ENCODE measurements around the gene XAF1.

The XAF1 gene

DNA sequence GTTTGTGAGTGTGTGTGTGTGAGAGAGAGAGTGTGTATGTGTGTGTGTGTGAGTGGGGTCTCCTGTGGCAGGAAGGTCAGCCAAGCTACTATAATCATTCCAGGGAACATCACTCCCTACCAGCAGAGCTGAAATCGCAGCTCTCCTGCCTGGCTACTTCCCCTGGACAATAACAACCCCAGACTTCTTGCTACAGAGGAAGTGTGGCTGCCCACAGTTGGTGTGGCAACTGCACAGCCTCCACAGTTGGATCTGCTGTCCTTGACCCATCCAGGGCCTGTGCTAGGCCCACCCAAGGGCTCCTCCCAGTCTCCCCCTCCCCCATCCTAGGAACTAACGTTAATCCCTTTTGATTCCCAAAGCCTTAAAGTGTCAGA is 44.2 kb upstream of the XAF1 start:
- TF ChIP-seq, protein P1, sequence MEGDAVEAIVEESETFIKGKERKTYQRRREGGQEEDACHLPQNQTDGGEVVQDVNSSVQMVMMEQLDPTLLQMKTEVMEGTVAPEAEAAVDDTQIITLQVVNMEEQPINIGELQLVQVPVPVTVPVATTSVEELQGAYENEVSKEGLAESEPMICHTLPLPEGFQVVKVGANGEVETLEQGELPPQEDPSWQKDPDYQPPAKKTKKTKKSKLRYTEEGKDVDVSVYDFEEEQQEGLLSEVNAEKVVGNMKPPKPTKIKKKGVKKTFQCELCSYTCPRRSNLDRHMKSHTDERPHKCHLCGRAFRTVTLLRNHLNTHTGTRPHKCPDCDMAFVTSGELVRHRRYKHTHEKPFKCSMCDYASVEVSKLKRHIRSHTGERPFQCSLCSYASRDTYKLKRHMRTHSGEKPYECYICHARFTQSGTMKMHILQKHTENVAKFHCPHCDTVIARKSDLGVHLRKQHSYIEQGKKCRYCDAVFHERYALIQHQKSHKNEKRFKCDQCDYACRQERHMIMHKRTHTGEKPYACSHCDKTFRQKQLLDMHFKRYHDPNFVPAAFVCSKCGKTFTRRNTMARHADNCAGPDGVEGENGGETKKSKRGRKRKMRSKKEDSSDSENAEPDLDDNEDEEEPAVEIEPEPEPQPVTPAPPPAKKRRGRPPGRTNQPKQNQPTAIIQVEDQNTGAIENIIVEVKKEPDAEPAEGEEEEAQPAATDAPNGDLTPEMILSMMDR (IDR thresholded peaks at IDR 0.05; ENCODE audit: low read length), result no peak
- TF ChIP-seq EZH2 (IDR thresholded peaks at IDR 0.05; ENCODE audit: borderline replicate concordance, low read length), result no peak
- H3K9me3 ChIP-seq (ENCODE audit: low read length), result no peaks in the 10 kb centered on the region
- H4K20me1 ChIP-seq (ENCODE audit: insufficient read depth, low read length), result no peaks in the 10 kb centered on the region
- no peaks in the 10 kb centered on the region for H3K4me1 ChIP-seq (ENCODE audit: insufficient read depth, low read length, severe bottlenecking)
- no peaks in the 10 kb centered on the region for H3F3A ChIP-seq (ENCODE audit: insufficient read depth, low read length)
- H3K9ac ChIP-seq (ENCODE audit: low read length), result no peak overlapping the region
- no peaks in the 10 kb centered on the region for H3K79me2 ChIP-seq (ENCODE audit: insufficient read depth, low read length)
- H3K27ac ChIP-seq (ENCODE audit: low read depth, low read length, poor library complexity, severe bottlenecking), result no peak overlapping the region
- no peaks in the 10 kb centered on the region for H3K9me2 ChIP-seq (ENCODE audit: low read depth, low read length)
- no peak overlapping the region for H2AFZ ChIP-seq (ENCODE audit: low read length)
- no peak overlapping the region for H3K4me3 ChIP-seq (ENCODE audit: low read depth, low read length, poor library complexity, severe bottlenecking)
- H3K36me3 ChIP-seq (ENCODE audit: insufficient read depth, low read length), result no peaks in the 10 kb centered on the region
- H3K27me3 ChIP-seq (ENCODE audit: insufficient read depth, low read length), result no peaks in the 10 kb centered on the region
- H3K4me2 ChIP-seq (ENCODE audit: low read length), result no peak overlapping the region

DNA sequence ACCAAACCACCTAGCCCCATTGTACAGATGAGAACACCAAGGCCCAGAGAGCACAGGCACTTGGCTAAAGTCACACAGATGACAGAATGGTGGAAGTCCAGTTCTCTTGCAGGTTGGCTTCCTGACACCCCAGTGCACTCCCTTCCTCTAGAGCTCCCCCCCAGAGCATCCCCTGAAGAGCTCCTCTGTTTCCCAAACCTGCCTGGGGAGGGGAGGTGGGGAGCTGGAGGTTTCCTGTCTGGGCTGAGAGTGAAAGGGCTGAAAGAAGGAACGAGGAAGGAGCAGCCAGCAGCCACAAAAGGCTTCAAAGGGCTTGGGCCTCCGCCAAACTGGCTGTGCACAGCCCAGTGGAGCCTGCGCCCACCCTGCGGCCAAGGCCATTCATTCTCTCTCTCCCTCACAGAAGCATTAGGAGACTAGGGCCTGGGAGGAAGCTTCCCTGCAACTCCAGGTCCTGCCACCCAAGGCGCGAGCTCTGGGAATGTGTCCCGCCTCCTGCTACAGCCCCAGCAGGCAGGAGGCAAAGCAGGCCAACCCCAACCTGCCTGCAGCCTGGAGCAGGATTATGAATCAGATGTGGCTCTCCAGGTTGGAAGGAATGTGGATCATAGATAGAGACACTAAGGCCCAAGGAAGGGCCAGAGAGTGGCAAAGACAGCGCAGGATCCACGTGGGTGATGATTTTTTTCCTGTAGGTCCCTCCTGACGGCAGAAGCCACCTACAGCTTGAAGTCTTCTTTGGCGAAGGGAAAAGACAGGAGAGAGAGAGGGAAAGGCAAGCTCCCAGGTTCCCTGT is 43.6 kb upstream of the XAF1 start:
- no peaks in the 10 kb centered on the region for H3K36me3 ChIP-seq (ENCODE audit: insufficient read depth, low read length)
- TF ChIP-seq, protein P1 (IDR thresholded peaks at IDR 0.05; ENCODE audit: low read length), result no peak
- TF ChIP-seq EZH2 (IDR thresholded peaks at IDR 0.05; ENCODE audit: borderline replicate concordance, low read length), result no peak
- no peaks in the 10 kb centered on the region for H3K27me3 ChIP-seq (ENCODE audit: insufficient read depth, low read length)
- H4K20me1 ChIP-seq (ENCODE audit: insufficient read depth, low read length), result no peaks in the 10 kb centered on the region
- no peak overlapping the region for H3K27ac ChIP-seq (ENCODE audit: low read depth, low read length, poor library complexity, severe bottlenecking)
- no peak overlapping the region for H3K4me2 ChIP-seq (ENCODE audit: low read length)
- no peaks in the 10 kb centered on the region for H3K79me2 ChIP-seq (ENCODE audit: insufficient read depth, low read length)
- H3K9me3 ChIP-seq (ENCODE audit: low read length), result no peaks in the 10 kb centered on the region
- no peak overlapping the region for H2AFZ ChIP-seq (ENCODE audit: low read length)
- H3K9ac ChIP-seq (ENCODE audit: low read length), result no peak overlapping the region
- no peaks in the 10 kb centered on the region for H3K9me2 ChIP-seq (ENCODE audit: low read depth, low read length)
- no peaks in the 10 kb centered on the region for H3K4me1 ChIP-seq (ENCODE audit: insufficient read depth, low read length, severe bottlenecking)
- H3K4me3 ChIP-seq (ENCODE audit: low read depth, low read length, poor library complexity, severe bottlenecking), result no peak overlapping the region
- H3F3A ChIP-seq (ENCODE audit: insufficient read depth, low read length), result no peaks in the 10 kb centered on the region

DNA sequence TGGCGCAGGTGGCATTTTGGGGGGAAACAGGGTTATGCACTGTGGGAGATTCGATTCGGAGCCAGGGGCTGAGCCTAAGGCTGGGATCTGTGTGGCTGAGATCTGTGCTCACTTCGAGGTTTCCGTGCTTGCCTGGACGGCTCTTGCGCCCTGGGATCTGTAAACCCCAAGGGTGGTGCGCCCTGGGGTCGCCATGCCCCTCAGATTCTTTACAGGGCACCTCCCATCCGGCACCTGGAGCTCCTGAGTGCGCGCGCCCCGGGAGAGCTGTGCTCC is 43.1 kb upstream of the XAF1 start:
- Histone ChIP-seq H3K9me3 (ENCODE audit: low read length) (no peaks in the 10 kb centered on the region), H3K4me1 (ENCODE audit: insufficient read depth, low read length, severe bottlenecking) (no peaks in the 10 kb centered on the region), H3K79me2 (ENCODE audit: insufficient read depth, low read length) (no peaks in the 10 kb centered on the region), H3K4me3 (ENCODE audit: low read depth, low read length, poor library complexity, severe bottlenecking) (no peak overlapping the region), H3K9me2 (ENCODE audit: low read depth, low read length) (no peaks in the 10 kb centered on the region), H4K20me1 (ENCODE audit: insufficient read depth, low read length) (no peaks in the 10 kb centered on the region), H3F3A (ENCODE audit: insufficient read depth, low read length) (no peaks in the 10 kb centered on the region), H3K9ac (ENCODE audit: low read length) (no peak overlapping the region), H3K27ac (ENCODE audit: low read depth, low read length, poor library complexity, severe bottlenecking) (no peak overlapping the region), H3K36me3 (ENCODE audit: insufficient read depth, low read length) (no peaks in the 10 kb centered on the region; the same call in 1 of the 2 replicates), H2AFZ (ENCODE audit: low read length) (no peak overlapping the region), H3K4me2 (ENCODE audit: low read length) (no peak overlapping the region), H3K27me3 (ENCODE audit: insufficient read depth, low read length) (no peaks in the 10 kb centered on the region)
- no peak for TF ChIP-seq EZH2 (IDR thresholded peaks at IDR 0.05; ENCODE audit: borderline replicate concordance, low read length)
- TF ChIP-seq, protein P1 (IDR thresholded peaks at IDR 0.05; ENCODE audit: low read length), result no peak

All from OCI-LY1 (cell line).